AG04449 (cell line): ENCODE measurements around the gene XYLT1.

Experiments used
- CTCF ChIA-PET: fragments of 350-600 bp; formaldehyde crosslinking; extraction: SDS; loops from one replicate; lab custom pipeline; 2021; ENCODE audit warnings: antibody characterized with exemption; lab: Yijun Ruan, JAX
- POLR2A ChIA-PET: fragments of 400-600, 350-600 bp; formaldehyde crosslinking; extraction: SDS; loops from one replicate; lab custom pipeline; 2020; ENCODE audit warnings: antibody characterized with exemption, inconsistent platforms; lab: Yijun Ruan, JAX
- DNase-seq: peaks from one replicate; pipeline ENCODE4 v3.0.0-alpha.2; 2010; ENCODE audit warnings: low read depth, low spot score
- H3K4me3 ChIP-seq: 2 replicates; pipeline ENCODE4 v1.5.1; 2011; ENCODE audit warnings: low read depth, mild to moderate bottlenecking, control low read depth, low read length
- CTCF ChIP-seq: IDR thresholded peaks from one replicate; pipeline ENCODE4 v1.5.1; 2011; ENCODE audit warnings: mild to moderate bottlenecking, moderate library complexity, low read length, control low read depth, inconsistent platforms; ENCODE audit not compliant: insufficient read depth; ENCODE audit errors: missing control alignments

The XYLT1 gene

GRCh38 chr16:17379121-17379571 is 91.6 kb downstream of the XYLT1 start:
- ChIA-PET POLR2A (no interaction called here), CTCF (interaction anchor here (0.7 to 3.5 kb wide), 4 partner anchors 9 to 89 kb away, joined by 3 to 14 read pairs (median 7); no protein-coding TSS in a partner anchor)
- DNase-seq: no peak
- TF ChIP-seq CTCF: no peak
- no peak overlapping the region; the same call in 1 of the 2 replicates for H3K4me3 ChIP-seq

GRCh38 chr16:17377360-17378324 is 93.1 kb downstream of the XYLT1 start:
- no peak for TF ChIP-seq CTCF
- ChIA-PET CTCF (interaction anchor here (1.8 to 3.5 kb wide), 2 partner anchors 11 to 91 kb away, joined by 9 to 14 read pairs; no protein-coding TSS in a partner anchor), POLR2A (interaction anchor here (0.6 to 1.1 kb wide), 2 partner anchors 9 to 10 kb away, joined by 3 to 6 read pairs; no protein-coding TSS in a partner anchor)
- no peak for DNase-seq
- H3K4me3 ChIP-seq: no peak overlapping the region; the same call in 1 of the 2 replicates

GRCh38 chr16:17375461-17376304 is 95.1 kb downstream of the XYLT1 start:
- CTCF ChIA-PET: interaction anchor here (3.5 kb wide), 1 partner anchor 9 kb away, joined by 14 read pairs; no protein-coding TSS in a partner anchor
- no peak for TF ChIP-seq CTCF
- POLR2A ChIA-PET: no interaction called here
- H3K4me3 ChIP-seq: no peak overlapping the region
- DNase-seq: no peak

GRCh38 chr16:17374668-17375255 is 96.0 kb downstream of the XYLT1 start:
- ChIA-PET POLR2A (interaction anchor here (0.5 kb wide), 1 partner anchor 9 kb away, joined by 4 read pairs; no protein-coding TSS in a partner anchor), CTCF (no interaction called here)
- no peak for TF ChIP-seq CTCF
- no peak for DNase-seq
- H3K4me3 ChIP-seq: no peak overlapping the region

GRCh38 chr16:17373533-17373932 is 97.2 kb downstream of the XYLT1 start:
- no peak overlapping the region for H3K4me3 ChIP-seq
- DNase-seq: no peak
- no peak for TF ChIP-seq CTCF
- POLR2A ChIA-PET: no interaction called here
- CTCF ChIA-PET: no interaction called here
